ENCODE data around the gene ADAM22.

The ADAM22 gene

GRCh38 chr7:88042803-88043202, 108.8 kb downstream of the ADAM22 start:
- in situ Hi-C loops (cut with MboI; ENCODE audit: low pct_unique_long_range_greater_than_20kb, low sequenced_read_pairs, unreplicated experiment): no loop called here
- DNase-seq (ENCODE audit: low spot score): no peak
- TF ChIP-seq, protein P1, sequence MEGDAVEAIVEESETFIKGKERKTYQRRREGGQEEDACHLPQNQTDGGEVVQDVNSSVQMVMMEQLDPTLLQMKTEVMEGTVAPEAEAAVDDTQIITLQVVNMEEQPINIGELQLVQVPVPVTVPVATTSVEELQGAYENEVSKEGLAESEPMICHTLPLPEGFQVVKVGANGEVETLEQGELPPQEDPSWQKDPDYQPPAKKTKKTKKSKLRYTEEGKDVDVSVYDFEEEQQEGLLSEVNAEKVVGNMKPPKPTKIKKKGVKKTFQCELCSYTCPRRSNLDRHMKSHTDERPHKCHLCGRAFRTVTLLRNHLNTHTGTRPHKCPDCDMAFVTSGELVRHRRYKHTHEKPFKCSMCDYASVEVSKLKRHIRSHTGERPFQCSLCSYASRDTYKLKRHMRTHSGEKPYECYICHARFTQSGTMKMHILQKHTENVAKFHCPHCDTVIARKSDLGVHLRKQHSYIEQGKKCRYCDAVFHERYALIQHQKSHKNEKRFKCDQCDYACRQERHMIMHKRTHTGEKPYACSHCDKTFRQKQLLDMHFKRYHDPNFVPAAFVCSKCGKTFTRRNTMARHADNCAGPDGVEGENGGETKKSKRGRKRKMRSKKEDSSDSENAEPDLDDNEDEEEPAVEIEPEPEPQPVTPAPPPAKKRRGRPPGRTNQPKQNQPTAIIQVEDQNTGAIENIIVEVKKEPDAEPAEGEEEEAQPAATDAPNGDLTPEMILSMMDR (IDR thresholded peaks at IDR 0.05; ENCODE audit: extremely low read depth, insufficient read depth, missing control alignments): no peak

DNA sequence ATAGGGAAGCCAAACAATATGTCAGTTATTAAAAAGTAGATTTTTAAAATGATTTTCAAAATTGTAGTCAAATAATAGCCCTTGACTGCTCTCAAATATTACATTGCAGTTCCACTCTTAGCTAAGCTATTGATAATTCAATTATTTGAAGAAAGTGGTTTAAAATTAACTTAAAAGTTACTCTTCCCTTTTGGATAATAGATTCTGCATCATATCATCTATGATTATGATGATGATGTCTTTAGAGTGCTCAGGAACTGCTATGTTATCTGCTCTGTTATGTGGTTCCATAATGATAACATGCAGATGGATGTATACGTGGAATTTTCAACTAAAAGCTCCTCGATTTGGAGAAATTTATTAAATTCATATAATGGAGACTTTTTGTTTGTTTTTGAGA, 110.0 kb downstream of the ADAM22 start:
- in situ Hi-C loops (cut with MboI; ENCODE audit: low pct_unique_long_range_greater_than_20kb, low sequenced_read_pairs, unreplicated experiment): no loop called here
- no peak for DNase-seq (ENCODE audit: low spot score)
- TF ChIP-seq, protein P1 (IDR thresholded peaks at IDR 0.05; ENCODE audit: extremely low read depth, insufficient read depth, missing control alignments): no peak

GRCh38 chr7:88046839-88047573, 113.0 kb downstream of the ADAM22 start:
- TF ChIP-seq, protein P1 (IDR thresholded peaks at IDR 0.05; ENCODE audit: extremely low read depth, insufficient read depth, missing control alignments): no peak
- in situ Hi-C loops (cut with MboI; ENCODE audit: low pct_unique_long_range_greater_than_20kb, low sequenced_read_pairs, unreplicated experiment): no loop called here
- DNase-seq (ENCODE audit: low spot score): no peak

GRCh38 chr7:88057655-88058054, 123.6 kb downstream of the ADAM22 start:
- in situ Hi-C loops (cut with MboI; ENCODE audit: low pct_unique_long_range_greater_than_20kb, low sequenced_read_pairs, unreplicated experiment): no loop called here
- TF ChIP-seq, protein P1 (IDR thresholded peaks at IDR 0.05; ENCODE audit: extremely low read depth, insufficient read depth, missing control alignments): no peak
- no peak for DNase-seq (ENCODE audit: low spot score)

DNA sequence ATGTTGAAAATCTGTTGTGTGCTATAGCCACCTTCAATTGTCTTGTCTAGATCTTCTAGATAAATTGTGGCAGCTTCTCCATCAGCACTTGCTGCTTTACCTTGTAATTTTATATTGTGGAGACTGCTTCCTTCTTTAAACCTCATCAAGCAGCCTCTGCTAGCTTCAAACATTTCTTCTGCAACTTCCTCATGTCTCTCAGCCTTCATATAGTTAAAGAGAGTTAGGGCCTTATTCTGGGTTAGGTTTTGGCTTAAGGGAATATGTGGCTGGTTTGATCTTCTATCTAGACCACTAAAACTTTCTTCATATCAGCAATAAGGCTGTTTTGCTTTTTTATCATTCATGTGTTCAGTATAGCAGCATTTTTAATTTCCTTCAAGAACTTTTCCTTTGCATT, 128.2 kb downstream of the ADAM22 start:
- TF ChIP-seq, protein P1 (IDR thresholded peaks at IDR 0.05; ENCODE audit: extremely low read depth, insufficient read depth, missing control alignments): no peak
- in situ Hi-C loops (cut with MboI; ENCODE audit: low pct_unique_long_range_greater_than_20kb, low sequenced_read_pairs, unreplicated experiment): no loop called here

GRCh38 chr7:88069093-88069492, 135.0 kb downstream of the ADAM22 start:
- TF ChIP-seq, protein P1 (IDR thresholded peaks at IDR 0.05; ENCODE audit: extremely low read depth, insufficient read depth, missing control alignments): no peak
- in situ Hi-C loops (cut with MboI; ENCODE audit: low pct_unique_long_range_greater_than_20kb, low sequenced_read_pairs, unreplicated experiment): no loop called here
- DNase-seq (ENCODE audit: low spot score): no peak

More for the DNA sequence above, 128.2 kb downstream of the ADAM22 start:
- DNase-seq (ENCODE audit: low spot score): no peak
